ES-I3 (cell line): ENCODE measurements around the gene WDR18.
A peak's percentile ranks its signal among the peaks of the same experiment; 100 is the strongest.

Experiments
- H3K36me3 ChIP-seq: 2 replicates; pipeline ENCODE4 v1.6.1; 2013; ENCODE audit warnings: mild to moderate bottlenecking, low read length, control low read depth, moderate library complexity; ENCODE audit not compliant: insufficient read depth
- H3K4me1 ChIP-seq: 2 replicates; pipeline ENCODE4 v1.6.1; 2013; ENCODE audit warnings: mild to moderate bottlenecking, control low read depth, low read length; ENCODE audit not compliant: insufficient read depth
- H3K9ac ChIP-seq: 2 replicates; pipeline ENCODE4 v1.6.1; 2013; ENCODE audit warnings: low read depth, mild to moderate bottlenecking, low read length, moderate library complexity
- H3K9me3 ChIP-seq: 2 replicates; pipeline ENCODE4 v1.6.1; 2013; ENCODE audit warnings: mild to moderate bottlenecking, low read length, moderate library complexity; ENCODE audit not compliant: control insufficient read depth, insufficient read depth

WDR18 gene

GRCh38 chr19:988510-988909 lies 4.4 kb downstream of the WDR18 start:
- Histone ChIP-seq H3K36me3 (no peaks in the 10 kb centered on the region; the same call in 1 of the 2 replicates), H3K4me1 (peaks cover 8% of the 10 kb centered on the region; the same call in 1 of the 2 replicates)

DNA sequence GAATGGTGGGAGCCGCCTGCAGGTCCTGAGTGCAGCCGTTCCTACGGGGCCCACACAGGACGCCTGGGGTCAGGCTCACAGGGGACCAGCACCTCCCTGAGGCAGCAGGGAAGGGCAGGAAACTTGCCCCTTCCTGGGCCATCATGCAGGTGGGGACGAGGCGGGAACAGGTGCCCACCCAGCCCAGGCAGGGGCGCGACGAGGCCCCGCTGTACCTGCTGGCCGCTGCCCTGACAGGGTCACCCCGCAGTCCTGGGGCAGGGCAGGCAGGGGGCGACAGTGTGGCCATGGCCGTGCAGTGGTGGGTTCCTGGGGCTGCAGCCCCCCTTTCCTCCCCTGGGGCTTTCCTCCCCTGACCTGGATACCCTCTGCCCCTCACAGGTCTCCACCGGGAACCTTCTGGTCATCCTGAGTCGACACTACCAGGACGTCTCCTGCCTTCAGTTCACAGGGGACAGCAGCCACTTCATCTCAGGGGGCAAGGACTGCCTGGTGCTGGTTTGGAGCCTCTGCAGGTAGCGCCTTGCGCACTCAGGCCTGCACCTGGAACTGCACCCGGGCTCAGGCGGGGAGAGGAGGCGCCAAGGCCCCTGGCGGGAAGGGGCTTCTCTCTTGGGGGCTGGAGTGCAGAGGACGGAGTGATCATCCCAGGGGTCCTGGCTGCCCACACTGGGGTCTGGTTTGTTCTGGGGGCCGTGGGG lies 5.4 kb downstream of the WDR18 start:
- Histone ChIP-seq H3K9ac (no peak overlapping the region), H3K9me3 (no peaks in the 10 kb centered on the region), H3K36me3 (no peaks in the 10 kb centered on the region; the same call in 1 of the 2 replicates), H3K4me1 (peaks cover 8% of the 10 kb centered on the region; the same call in 1 of the 2 replicates)

More at GRCh38 chr19:988510-988909, 4.4 kb downstream of the WDR18 start:
- H3K9ac ChIP-seq = no peak overlapping the region
- H3K9me3 ChIP-seq = no peaks in the 10 kb centered on the region

- Histone ChIP-seq H3K9ac (no peak overlapping the region), H3K4me1 (peaks cover 8% of the 10 kb centered on the region; the same call in 1 of the 2 replicates), H3K36me3 (no peaks in the 10 kb centered on the region; the same call in 1 of the 2 replicates), H3K9me3 (no peaks in the 10 kb centered on the region)
Measured at GRCh38 chr19:990119-990571, 6.0 kb downstream of the WDR18 start.

DNA sequence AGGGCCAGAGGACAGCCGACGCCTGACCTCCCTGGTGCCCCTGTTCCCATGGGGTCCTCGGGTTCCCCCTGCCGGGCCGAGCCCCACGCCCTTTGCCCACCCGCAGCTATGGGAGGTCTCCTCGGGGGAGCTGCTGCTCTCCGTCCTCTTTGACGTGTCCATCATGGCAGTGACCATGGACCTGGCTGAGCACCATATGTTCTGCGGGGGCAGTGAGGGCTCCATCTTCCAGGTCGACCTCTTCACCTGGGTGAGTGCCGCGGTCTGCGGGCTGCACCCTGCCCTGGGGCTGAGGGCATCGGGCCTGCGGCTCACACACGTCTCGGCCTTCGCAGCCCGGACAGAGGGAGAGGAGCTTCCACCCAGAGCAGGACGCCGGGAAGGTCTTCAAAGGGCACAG lies 6.6 kb downstream of the WDR18 start:
- peaks cover 8% of the 10 kb centered on the region; the same call in 1 of the 2 replicates for H3K4me1 ChIP-seq
- no peak overlapping the region for H3K9ac ChIP-seq
- no peaks in the 10 kb centered on the region for H3K9me3 ChIP-seq
- H3K36me3 ChIP-seq = no peaks in the 10 kb centered on the region; the same call in 1 of the 2 replicates

DNA sequence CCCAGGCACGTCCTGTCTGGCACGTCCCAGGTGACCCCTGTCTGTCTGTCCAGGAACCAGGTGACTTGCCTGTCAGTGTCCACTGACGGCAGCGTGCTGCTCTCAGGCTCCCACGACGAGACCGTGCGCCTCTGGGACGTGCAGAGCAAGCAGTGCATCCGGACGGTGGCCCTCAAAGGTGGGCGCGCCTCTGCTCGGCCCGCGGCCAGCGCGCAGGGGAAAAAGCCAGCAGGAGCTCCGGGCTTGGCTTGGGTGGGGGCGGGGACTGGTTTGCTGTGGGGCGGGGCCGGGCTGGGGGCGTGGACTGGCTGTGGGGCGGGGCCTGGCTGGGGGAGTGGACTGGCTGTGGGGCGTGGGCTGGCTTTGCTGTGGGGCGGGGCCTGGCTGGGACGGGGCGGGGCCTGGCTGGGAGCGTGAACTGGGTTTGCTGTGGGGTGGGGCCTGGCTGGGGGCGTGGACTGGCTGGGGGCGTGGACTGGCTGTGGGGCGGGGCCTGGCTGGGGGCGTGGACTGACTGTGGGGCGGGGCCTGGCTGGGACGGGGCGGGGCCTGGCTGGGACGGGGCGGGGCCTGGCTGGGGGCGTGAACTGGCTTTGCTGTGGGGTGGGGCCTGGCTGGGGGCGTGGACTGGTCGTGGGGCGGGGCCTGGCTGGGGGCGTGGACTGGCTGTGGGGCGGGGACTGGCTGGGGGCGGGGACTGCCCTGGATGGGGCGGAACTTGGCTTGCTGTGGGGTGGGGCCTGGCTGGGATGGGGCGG lies 7.2 kb downstream of the WDR18 start:
- peaks cover 8% of the 10 kb centered on the region; the same call in 1 of the 2 replicates for H3K4me1 ChIP-seq
- H3K36me3 ChIP-seq = no peaks in the 10 kb centered on the region; the same call in 1 of the 2 replicates
- no peak overlapping the region for H3K9ac ChIP-seq
- H3K9me3 ChIP-seq = no peaks in the 10 kb centered on the region

- H3K9ac ChIP-seq = no peak overlapping the region
- H3K4me1 ChIP-seq = peaks cover 8% of the 10 kb centered on the region; the same call in 1 of the 2 replicates
- H3K36me3 ChIP-seq = no peaks in the 10 kb centered on the region; the same call in 1 of the 2 replicates
- no peaks in the 10 kb centered on the region for H3K9me3 ChIP-seq
Measured at GRCh38 chr19:991932-992669, 8.0 kb downstream of the WDR18 start.

GRCh38 chr19:992670-993055 lies 8.5 kb downstream of the WDR18 start:
- H3K9ac ChIP-seq = no peak overlapping the region
- no peaks in the 10 kb centered on the region for H3K9me3 ChIP-seq
- H3K4me1 ChIP-seq = peaks cover 8% of the 10 kb centered on the region; the same call in 1 of the 2 replicates
- H3K36me3 ChIP-seq = no peaks in the 10 kb centered on the region; the same call in 1 of the 2 replicates

DNA sequence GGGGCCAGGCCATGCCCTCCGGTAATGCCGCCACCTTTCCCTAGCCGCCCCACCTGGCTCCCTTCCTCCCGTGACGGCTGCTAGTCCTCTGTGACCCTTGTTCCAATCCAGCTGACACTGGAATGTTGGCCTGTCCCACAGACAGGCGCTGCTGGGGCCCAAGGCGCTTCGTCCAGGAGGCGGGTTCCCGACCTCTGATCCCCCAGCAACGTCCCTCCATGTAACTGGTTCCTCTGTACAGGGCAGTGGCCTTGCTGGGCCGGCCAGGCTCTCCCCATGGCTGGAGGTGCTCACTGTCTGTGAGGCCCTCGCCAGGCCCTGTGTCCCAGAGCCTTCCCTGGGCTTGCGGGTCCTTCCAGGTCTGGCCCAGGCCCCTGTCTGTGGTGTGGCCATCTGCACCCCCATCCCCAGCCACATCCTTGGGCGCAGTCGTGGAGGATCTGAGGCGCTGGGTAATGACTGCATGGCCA lies 9.3 kb downstream of the WDR18 start:
- Histone ChIP-seq H3K4me1 (peaks cover 8% of the 10 kb centered on the region; the same call in 1 of the 2 replicates), H3K36me3 (no peaks in the 10 kb centered on the region; the same call in 1 of the 2 replicates), H3K9me3 (no peaks in the 10 kb centered on the region), H3K9ac (no peak overlapping the region)

GRCh38 chr19:993831-994393 lies 9.8 kb downstream of the WDR18 start:
- Histone ChIP-seq H3K36me3 (no peaks in the 10 kb centered on the region; the same call in 1 of the 2 replicates), H3K4me1 (peaks cover 8% of the 10 kb centered on the region; the same call in 1 of the 2 replicates), H3K9me3 (no peaks in the 10 kb centered on the region), H3K9ac (no peak overlapping the region)

DNA sequence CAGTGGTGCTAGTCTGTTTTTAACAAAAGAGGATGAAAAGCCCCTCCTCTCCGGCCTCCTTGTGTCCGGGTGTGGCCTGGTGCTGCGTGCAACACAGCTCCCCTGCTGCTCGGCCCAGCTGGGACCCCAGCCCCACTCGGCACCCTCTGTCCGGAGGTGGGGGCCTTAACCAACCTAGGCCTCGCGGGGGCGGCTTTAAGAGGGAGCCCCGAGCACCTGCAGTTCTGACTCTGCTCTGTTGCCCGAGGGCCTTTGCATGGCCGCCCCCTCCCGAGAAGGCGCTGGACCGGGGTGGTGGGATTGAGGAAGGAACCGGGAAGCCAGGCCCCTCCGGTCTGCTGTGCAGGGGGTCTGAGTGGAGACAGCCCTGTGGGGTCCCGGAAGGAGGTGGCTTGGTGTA lies 10.4 kb downstream of the WDR18 start:
- H3K4me1 ChIP-seq = peaks cover 8% of the 10 kb centered on the region; the same call in 1 of the 2 replicates
- no peaks in the 10 kb centered on the region for H3K9me3 ChIP-seq
- H3K9ac ChIP-seq = no peak overlapping the region
- no peaks in the 10 kb centered on the region; the same call in 1 of the 2 replicates for H3K36me3 ChIP-seq

GRCh38 chr19:995051-995827 lies 11.1 kb downstream of the WDR18 start:
- H3K36me3 ChIP-seq = no peaks in the 10 kb centered on the region; the same call in 1 of the 2 replicates

GRCh38 chr19:996051-996838 lies 12.1 kb downstream of the WDR18 start:
- H3K9ac ChIP-seq = peak overlapping the region; percentile 41; the same call in 1 of the 2 replicates

More at GRCh38 chr19:995051-995827, 11.1 kb downstream of the WDR18 start:
- no peaks in the 10 kb centered on the region for H3K9me3 ChIP-seq
- H3K4me1 ChIP-seq = peaks cover 8% of the 10 kb centered on the region; the same call in 1 of the 2 replicates
- H3K9ac ChIP-seq = no peak overlapping the region

More at GRCh38 chr19:996051-996838, 12.1 kb downstream of the WDR18 start:
- Histone ChIP-seq H3K4me1 (no peaks in the 10 kb centered on the region; the same call in 1 of the 2 replicates), H3K9me3 (no peaks in the 10 kb centered on the region), H3K36me3 (no peaks in the 10 kb centered on the region; the same call in 1 of the 2 replicates)
